ENCODE results near the gene BMP2K. TPM values are rescaled to one million over a fixed set of nuclear protein-coding genes. Genes with fewer than 3 reads are reported as not detected.

Gene BMP2K
- total and polyA plus RNA-seq, 2 of the 8 experiments (the other 6 are each of a cell fraction or from before 2014, with no cell fraction given), result 15.6 to 24.1 TPM

DNA sequence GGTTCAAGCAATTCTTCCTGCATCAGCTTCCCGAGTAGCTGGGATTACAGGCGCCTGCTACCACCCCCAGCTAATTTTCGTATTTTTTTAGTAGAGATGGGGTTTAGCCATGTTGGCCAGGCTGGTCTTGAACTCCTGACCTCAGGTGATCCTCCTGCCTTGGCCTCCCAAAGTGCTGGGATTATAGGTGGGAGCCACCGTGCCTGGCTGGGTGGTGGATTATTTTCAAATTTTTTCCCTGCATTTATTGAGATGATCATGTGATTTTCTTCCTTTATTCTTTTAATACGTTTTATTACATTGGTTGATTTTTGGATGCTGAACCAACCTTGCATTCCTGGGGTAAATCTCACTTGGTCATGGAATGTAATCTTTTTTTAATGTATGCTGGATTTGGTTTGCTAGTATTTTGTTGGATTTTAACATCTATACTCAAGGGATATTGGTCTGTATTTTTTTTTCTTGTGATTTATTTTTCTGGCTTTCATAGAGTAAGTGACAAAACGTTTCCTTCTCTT lies 30.9 kb downstream of the BMP2K start:
- Histone ChIP-seq H3K79me2 (ENCODE audit: control insufficient read depth in 1 of 2, insufficient read depth in 2 of 2, low read length in 2 of 2) (peaks cover 0 to 63% of the 10 kb centered on the region in 2 experiments; a peak in 2 of 4 replicates), H3K27me3 (replicated peaks in 1 of 4; ENCODE audit: control insufficient read depth in 3 of 4, extremely low read depth in 1 of 4, insufficient read depth in 3 of 4, low read length in 3 of 4) (no peaks in the 10 kb centered on the region), H3K14ac (ENCODE audit: insufficient read length) (no peak overlapping the region), H2BK15ac (ENCODE audit: low read length) (no peak overlapping the region), H3K4ac (replicated peaks; ENCODE audit: insufficient read length, low read depth, low read length) (no peak overlapping the region), H3K4me1 (replicated peaks in 1 of 4; ENCODE audit: control insufficient read depth in 3 of 4, insufficient read depth in 4 of 4, low read length in 3 of 4) (peaks cover 0 to 7% (median 3%) of the 10 kb centered on the region in 4 experiments; a peak in 2 of 7 replicates), H2BK5ac (ENCODE audit: low read depth, low read length) (no peak overlapping the region), H4K8ac (ENCODE audit: extremely low read depth, insufficient read depth, low read length) (no peak overlapping the region), H2AK5ac (ENCODE audit: low read depth, low read length) (no peak overlapping the region), H3K4me2 (ENCODE audit: insufficient read depth in 1 of 2, low read depth in 2 of 2, low read length in 2 of 2) (no peak overlapping the region), H2AFZ (ENCODE audit: low read length) (no peak overlapping the region), H3K4me3 (ENCODE audit: extremely low read depth in 1 of 4, insufficient read depth in 2 of 4, low read depth in 3 of 4, low read length in 4 of 4) (no peak overlapping the region), H4K91ac (replicated peaks; ENCODE audit: insufficient read length, low read length) (no peak overlapping the region), H3K27ac (ENCODE audit: low read depth, low read length) (no peak overlapping the region), H3K18ac (ENCODE audit: extremely low read depth, low read length) (no peak overlapping the region), H3K79me1 (ENCODE audit: low read depth, low read length) (no peaks in the 10 kb centered on the region), H3K9me3 (ENCODE audit: insufficient read depth in 2 of 2, low read depth in 1 of 2, low read length in 1 of 2) (no peaks in the 10 kb centered on the region), H3K56ac (replicated peaks; ENCODE audit: insufficient read length, low read depth, low read length) (no peak overlapping the region), H3K23me2 (ENCODE audit: low read depth, low read length) (no peaks in the 10 kb centered on the region), H3K9ac (replicated peaks in 1 of 4; ENCODE audit: extremely low read depth in 1 of 4, low read depth in 3 of 4, low read length in 3 of 4) (no peak overlapping the region), H2BK20ac (ENCODE audit: low read length) (no peak overlapping the region), H2BK120ac (replicated peaks; ENCODE audit: low read depth, low read length) (no peak overlapping the region), H4K5ac (ENCODE audit: insufficient read length, low read depth, low read length) (no peak overlapping the region), H2BK12ac (ENCODE audit: low read depth, low read length) (no peak overlapping the region), H3K23ac (ENCODE audit: insufficient read length) (no peak overlapping the region), H4K20me1 (replicated peaks in 1 of 2; ENCODE audit: control insufficient read depth in 1 of 2, insufficient read depth in 2 of 2, low read length in 2 of 2) (peaks cover 0 to 1% of the 10 kb centered on the region in 2 experiments), H3K36me3 (ENCODE audit: control insufficient read depth in 2 of 4, insufficient read depth in 4 of 4, low read length in 3 of 4) (no peaks in the 10 kb centered on the region)
- CTCF ChIA-PET (ENCODE audit: partially characterized antibody), result interaction anchor here (1.4 kb wide), 1 partner anchor 163 kb away, joined by 4 read pairs; no protein-coding TSS in a partner anchor
- WGBS, 2 experiments (ENCODE audit: extremely low coverage in 1 of 2, insufficient coverage in 1 of 2, insufficient read length in 1 of 2, insufficient replicate concordance in 2 of 2, low coverage in 1 of 2, low lambda C conversion rate in 2 of 2, missing lambda C conversion rate in 1 of 2), result 87% methylated on average over 6 of the region's 6 CpGs; no CpG with 5 or more reads in 1 of the 2 experiments
- POLR2A ChIA-PET (ENCODE audit: partially characterized antibody), result no interaction called here
- TF ChIP-seq CHD2 (IDR thresholded peaks at IDR 0.05; ENCODE audit: low read length) (no peak), POLR2AphosphoS5 (IDR thresholded peaks at IDR 0.05; ENCODE audit: low read depth, low read length) (no peak), EZH2 (IDR thresholded peaks at IDR 0.05; ENCODE audit: low read depth, low read length, severe bottlenecking) (no peak), EP300 (IDR thresholded peaks at IDR 0.05; ENCODE audit: borderline replicate concordance in 1 of 2, low read depth in 2 of 2, low read length in 2 of 2) (no peak), BRCA1 (IDR thresholded peaks at IDR 0.05; ENCODE audit: low read depth, low read length) (no peak), TBP (IDR thresholded peaks at IDR 0.05; ENCODE audit: low read depth, low read length) (no peak), NANOG (IDR thresholded peaks at IDR 0.05; ENCODE audit: insufficient read depth, low read depth, low read length, poor library complexity, severe bottlenecking) (no peak)
- TF ChIP-seq, protein P1, sequence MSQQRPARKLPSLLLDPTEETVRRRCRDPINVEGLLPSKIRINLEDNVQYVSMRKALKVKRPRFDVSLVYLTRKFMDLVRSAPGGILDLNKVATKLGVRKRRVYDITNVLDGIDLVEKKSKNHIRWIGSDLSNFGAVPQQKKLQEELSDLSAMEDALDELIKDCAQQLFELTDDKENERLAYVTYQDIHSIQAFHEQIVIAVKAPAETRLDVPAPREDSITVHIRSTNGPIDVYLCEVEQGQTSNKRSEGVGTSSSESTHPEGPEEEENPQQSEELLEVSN (IDR thresholded peaks at IDR 0.05), result no peak
- FAIRE-seq (no peak), DNase-seq (ENCODE audit: low read depth in 1 of 2, low spot score in 2 of 2) (no peak)
